NB4 (cell line): ENCODE results near the gene PSAPL1.

ENCODE experiments used
- CTCF ChIP-seq: IDR thresholded peaks from one replicate; pipeline ENCODE4 v1.5.1; 2012; ENCODE audit warnings: low read depth, low read length
- MAX ChIP-seq: IDR thresholded peaks from 2 replicates; pipeline ENCODE4 v1.6.1; 2011; ENCODE audit warnings: low read depth, low read length
- MYC ChIP-seq: IDR thresholded peaks from 2 replicates; pipeline ENCODE4 v1.6.1; 2011; ENCODE audit warnings: low read depth, low read length
- POLR2A ChIP-seq: IDR thresholded peaks from 2 replicates; pipeline ENCODE4 v1.6.1; 2011; ENCODE audit warnings: mild to moderate bottlenecking; ENCODE audit not compliant: insufficient read length; ENCODE audit errors: extremely low read depth

GRCh38 chr4:7436256-7436655, 1.5 kb upstream of the PSAPL1 start:
- no peak for TF ChIP-seq CTCF
- no peak for TF ChIP-seq POLR2A
- no peak for TF ChIP-seq MAX
- no peak for TF ChIP-seq MYC
